ENCODE results near the gene STX8.
A peak's percentile ranks its signal among the peaks of the same experiment; 100 is the strongest.
"Not testable (repeated sequence)": the region's sequence is repeated elsewhere in the genome, so short reads cannot be mapped to it uniquely, and the experiment has no call there.

Gene STX8

DNA sequence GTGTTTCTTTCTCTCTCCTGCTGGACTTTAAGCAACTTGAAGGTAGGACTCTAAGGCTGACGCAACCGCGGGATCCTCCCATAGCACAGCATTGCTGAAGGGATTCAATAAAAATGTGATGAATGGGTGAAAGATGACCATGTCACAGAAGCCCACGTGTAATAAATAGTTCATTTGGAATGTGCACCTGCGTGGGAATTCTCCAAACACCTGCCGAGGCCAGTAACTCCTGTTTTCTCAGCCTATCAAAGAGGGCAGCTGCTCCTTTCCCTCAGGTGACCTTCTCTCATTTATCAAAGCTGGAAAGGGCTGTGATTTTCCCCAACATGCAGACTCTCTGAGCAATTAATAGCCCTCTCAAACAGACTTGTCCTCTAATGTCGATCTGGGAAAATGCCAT, 235.7 kb downstream of the STX8 start:
- DNase-seq (ENCODE audit: low spot score), result no peak

DNA sequence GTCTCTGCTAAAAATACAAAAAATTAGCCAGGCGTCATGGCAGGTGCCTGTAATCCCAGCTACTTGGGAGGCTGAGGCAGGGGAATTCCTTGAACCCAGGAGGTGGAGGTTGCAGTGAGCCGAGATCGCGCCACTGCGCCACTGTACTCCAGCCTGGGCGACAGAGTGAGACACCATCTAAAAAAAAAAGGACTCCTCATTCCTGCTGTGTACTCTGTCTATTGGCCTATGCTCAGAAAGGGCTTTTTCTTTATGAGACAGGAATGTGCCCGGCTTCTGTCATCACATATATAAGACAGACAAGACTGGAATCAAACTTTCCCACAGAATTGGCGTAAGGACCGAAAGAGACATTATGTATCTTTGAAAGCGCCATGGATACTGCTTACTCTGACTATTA, 236.1 kb downstream of the STX8 start:
- not testable (repeated sequence) for DNase-seq (ENCODE audit: low spot score)

DNA sequence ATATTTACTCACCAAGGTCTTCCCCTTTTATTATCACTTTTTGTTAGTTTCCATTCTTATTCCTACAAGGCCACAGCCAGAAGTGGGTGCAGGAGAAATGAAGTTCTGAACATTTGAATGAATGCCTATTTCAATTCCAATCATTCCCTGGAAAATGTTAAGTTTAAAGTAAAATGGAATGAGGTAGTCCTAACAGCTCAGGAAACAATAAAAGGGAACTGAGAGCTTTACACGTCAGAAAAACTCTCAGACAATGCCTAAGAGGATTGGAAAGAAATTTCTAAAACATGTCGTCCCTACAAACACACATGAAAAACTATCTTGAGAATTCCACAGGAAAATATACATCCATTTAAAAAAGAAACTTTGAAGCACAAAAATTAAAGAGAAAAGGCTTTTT, 238.8 kb downstream of the STX8 start:
- DNase-seq (ENCODE audit: low spot score), result no peak

DNA sequence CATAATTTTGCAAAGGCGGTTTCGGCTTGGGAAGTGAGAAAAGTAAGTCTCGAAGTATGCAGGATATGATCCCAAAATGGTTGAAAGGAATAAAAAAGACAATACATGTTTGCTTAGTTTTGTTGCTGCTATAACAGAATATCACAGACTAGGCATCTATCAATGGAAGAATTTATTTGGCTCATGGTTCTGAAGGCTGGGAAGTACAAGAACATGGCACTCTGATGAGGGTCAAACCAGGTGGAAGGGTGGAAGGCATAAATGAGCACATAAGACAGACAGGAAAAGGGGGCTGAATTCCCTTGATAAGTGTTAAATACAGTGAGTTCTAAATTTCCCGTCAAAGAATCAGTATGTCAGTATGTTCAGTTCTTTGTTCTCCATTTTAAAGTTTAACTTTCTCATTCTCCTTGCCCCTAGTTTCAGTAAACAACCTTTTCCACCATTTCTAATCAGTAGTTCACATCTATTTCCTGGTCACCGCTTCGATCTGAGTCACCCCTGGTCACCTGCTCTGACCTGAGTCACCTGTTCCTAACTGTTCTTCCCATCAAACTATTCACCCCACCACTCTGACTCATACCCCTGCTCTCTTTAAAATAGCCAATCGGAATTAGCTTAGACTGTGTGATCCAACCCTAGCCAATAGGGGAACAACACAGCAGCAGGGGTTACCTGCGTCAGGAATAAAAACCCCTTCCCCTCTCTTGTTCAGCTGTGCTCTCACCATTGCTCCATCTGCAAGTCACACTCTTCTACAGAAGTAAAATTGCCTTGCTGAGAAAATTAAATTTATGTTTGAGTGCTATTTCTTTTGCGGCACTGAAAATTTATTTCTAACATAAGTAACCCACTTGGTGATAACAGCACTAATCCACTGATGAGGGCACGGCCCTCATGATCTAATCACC, 240.8 kb downstream of the STX8 start:
- no peak for DNase-seq (ENCODE audit: low spot score)

DNA sequence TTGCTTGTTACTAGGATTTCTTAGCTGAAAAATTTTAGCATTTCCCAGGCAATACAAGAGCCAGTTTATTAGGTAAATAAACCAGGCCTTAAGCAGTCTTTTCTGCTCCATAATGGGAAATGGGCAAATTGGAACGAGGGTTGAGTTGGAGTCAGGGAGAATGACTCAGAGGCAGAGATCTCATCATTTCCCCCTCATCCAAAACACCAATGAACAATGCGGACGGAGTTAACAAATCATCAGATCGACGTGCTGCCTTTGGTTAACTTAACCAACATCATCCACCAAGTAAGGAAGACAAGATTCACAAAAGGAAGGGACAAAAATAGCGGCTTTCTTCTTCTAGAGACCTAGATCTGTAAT, 243.5 kb downstream of the STX8 start:
- DNase-seq (ENCODE audit: low spot score), result no peak

DNA sequence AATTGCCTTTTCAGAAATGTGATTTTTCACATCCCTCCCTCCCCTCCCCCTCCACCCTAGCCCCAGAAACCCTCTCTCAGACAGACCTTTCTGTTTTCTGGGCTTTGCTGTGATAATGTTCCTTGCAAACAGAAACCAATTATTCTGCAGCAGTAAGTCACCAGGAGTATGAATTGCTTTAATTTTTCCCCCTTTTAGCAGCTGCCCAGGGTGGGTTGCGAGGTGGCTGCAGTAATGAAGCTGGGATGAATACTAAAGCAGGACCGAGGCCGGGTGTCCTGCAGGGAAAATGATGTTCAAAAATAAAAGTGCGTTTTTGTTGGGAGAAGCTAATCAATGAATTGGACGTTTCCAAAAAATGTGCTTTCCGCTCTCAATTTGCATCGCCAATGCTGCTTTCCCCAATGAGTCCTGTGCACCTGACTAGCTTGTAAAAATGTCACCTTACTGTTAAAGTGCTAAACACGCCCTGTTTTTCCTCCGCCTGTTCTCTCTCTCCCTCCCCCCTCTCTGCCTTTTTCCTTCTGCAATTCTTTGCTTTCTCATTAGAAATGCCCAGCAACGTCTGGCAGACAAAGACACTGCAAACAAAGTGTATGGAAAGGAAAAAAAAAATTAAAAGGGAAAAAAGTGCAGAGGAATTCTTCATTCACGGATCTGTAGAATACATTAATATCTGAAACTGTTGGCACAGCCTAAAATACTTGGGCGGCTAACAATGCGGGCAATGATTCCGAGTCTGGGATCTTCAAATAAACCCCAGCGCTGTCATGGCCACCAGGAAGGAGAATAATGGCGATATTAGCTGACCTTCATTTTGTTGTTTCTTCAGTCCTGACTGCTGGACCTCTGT, 244.1 kb downstream of the STX8 start:
- peak; percentile 46 for DNase-seq (ENCODE audit: low spot score)

DNA sequence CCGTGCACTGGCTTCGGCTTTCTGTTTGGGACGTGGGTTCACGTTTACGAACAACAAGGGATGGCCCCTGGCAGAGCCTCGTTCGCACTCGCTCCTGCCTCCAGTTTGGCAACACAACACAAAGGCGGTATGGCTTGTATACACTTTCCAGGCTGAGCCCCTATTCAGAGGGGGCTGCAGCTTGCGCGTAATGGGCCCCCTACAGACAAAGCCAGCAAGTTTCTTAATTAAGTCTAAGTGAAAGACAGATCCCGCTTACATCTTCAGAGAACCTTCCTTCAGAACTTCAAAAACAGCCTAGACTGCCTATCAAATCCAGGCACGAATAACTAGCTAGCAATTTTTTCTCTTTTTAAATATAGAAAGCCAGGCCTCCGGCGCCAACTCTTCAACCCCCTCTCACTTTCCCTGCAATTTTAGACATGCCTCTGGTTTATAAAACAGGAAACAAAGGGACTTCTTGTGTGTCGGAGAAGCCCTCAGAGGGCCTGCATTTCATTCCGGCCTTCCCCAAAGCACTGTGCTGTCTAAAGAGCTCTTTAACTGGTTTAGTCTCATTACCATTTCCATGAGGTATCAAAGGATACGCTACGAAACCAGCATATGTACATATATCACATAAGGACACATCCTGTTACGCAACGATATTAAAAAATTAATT, 244.9 kb downstream of the STX8 start:
- DNase-seq (ENCODE audit: low spot score), result peak; percentile 29

DNA sequence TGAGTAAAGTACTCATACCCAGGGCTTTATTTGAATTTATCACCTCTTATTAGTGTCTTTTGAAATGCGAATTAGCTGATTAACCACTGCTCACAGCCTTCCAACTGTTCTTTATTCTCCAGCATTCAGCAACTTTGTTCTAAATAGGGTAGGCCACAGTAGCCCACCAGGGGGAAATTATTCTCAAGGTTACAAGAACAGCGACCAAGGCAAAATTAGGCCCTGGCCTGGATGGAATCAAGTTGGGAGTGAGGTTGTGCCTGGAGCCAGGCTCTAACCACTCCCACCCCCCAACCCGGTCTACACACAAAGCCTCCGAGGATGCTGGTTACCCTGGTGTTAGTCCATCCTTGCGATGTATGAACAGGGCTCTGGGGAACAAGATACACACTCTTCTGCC, 245.5 kb downstream of the STX8 start:
- DNase-seq (ENCODE audit: low spot score), result no peak

DNA sequence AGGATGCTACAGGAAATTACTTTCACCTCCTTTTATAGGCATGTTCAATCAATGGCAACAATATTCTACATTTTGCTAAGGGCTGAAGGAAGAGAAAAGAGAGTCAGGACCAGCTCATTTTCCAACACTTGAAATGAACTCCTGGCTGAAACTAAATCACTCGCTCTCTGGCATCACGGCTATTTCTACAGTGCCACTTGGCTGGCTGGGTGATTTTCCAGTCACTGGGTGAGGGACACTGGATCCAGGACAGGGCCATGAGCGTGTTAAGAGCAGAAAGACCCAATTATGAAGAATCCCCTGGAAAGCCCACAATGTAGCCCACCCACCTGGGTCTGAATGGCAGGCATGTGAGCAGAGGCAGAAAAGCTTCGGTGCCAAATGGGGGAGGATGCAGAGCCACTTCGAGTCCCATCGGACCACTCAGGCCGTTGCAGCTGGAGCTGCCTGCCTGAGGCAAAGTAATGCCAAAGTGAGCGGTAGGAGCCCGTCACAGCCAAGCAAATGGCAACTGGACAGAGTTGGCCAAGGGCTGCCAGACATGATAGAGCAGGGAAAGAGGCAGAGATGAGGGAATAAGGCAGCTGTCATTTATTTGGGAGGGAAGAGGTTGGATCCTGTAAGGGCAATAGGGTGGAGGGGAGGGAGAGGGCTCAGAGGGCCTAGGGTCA, 246.2 kb downstream of the STX8 start:
- DNase-seq (ENCODE audit: low spot score), result no peak

DNA sequence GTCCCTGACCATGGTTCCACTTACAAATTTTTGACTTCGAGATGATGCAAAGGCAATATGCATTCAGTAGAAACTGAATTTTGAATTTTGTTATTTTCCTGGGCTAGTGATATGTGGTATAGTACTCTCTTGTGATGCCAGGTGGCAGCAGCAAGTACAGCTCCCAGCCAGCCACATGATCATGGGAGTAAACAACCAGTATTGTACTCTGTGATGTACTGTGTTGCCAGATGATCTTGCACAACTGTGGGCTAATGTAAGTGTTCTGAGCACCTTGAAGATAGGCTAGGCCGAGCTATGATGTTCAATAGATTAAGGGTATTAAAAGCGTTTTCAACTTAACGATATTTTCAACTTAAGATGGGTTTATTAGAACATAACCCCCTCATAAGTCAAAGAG, 250.8 kb downstream of the STX8 start:
- peak; percentile 44 for DNase-seq (ENCODE audit: low spot score)

DNA sequence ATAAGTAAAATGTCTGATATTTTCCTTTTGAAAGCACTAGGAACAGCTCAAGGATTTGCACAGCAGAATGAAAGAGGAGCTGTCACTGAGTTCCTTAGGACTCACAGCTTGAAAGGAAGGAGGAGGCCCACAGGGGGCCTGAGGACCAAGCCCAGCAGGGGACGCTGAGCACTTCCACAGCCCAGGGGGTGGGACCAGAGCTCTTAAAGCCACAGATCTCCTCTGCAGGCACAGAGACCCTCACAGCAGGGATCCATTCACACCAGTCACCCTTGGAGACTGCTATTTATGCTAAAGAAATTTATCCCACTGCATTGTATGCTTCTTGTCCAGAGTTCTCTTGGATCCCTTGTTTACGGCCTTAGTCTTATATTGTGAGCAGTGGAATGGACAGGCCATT, 253.3 kb downstream of the STX8 start:
- DNase-seq (ENCODE audit: low spot score), result no peak

DNA sequence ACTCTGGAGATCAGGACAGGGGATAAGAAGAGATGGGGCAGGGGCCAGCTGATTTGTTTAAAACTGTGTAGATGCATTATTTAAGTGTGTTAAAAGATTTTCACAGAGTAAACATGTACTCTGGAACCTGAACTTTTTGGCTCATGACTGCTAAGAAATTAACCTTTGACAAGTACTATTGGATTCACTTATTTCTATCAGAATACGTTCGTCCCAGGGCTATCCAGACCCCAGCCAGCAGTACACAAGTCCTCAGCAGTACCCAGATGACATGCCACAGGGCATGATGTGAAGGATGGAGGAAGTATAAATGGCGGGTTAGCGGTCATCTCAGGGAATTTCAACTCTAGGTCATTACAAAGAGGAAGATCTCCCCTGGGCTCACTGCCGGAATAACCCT, 253.7 kb downstream of the STX8 start:
- DNase-seq (ENCODE audit: low spot score), result no peak

DNA sequence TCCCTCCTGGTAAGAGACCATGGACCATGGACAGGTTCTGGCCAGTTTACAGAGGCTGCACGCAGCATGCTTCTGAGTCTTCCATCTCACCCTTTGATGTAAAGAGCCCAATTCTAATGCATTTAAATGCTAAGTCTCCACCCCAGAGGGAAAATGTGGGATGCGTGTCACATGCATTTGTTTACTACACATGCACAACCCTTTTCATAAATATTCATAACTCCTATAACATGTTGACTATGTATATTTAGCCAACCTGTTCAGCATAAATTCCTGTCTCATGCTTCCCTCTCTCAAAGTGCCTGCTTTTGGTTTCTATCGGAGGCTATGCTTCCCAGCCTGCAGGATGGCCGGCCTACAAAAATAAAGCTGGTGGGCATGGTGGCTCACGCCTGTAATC, 260.3 kb downstream of the STX8 start:
- no peak for DNase-seq (ENCODE audit: low spot score)

DNA sequence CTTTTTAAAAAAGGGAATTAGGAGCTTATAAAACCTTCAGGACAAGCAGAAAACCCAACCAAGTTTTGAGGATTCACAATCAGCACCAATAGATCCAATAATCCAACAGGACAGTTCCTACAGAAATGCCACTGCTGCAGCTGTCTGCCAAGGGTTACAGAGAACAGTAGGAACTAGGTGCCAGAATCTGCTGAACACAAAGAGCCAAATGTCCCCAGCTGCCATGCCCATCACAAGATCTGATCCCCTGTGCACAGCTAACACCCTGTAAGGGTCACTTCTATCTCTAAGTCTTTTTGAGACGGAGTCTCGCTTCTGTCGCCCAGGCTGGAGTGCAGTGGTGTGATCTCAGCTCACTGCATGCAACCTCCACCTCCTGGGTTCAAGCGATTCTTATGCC, 262.3 kb downstream of the STX8 start:
- DNase-seq (ENCODE audit: low spot score), result peak; percentile 70

DNA sequence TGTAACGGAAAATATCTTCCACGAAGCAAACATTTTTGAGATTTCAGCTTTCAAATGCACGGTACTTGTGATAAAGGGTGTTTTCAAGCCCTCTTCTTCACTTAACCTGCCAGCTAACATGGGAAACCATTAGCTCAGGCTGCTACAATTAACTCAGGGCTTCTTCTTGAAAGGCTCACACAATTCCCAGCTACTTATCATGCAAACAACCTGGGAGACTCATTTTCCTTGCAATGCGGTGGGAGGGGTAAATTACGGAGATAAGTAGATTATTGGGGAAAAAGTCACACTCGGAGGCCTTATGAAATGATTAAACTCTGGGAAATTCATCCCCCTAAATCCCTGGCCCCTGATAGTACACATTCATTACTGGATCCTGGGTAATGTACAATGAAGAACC, 266.4 kb downstream of the STX8 start:
- DNase-seq (ENCODE audit: low spot score), result no peak

DNA sequence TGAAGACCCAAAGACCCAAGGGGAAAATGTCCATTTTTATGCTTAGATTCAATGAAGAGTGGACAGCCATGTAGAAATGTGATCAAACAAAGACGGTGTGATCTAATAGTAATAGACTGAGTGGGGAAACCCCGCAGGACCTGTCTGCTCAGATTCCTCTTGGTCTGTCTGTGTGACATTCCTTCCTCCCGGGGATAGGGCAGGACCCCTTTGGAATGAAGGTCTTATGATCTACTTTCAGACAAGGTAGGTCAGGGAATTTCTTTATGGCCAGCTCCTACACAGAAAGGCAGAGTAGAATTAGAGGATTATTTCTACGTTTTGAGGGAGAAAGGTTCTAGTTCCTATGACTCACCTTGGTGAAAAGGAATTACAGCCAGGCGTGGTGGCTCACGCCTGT, 267.6 kb downstream of the STX8 start:
- DNase-seq (ENCODE audit: low spot score), result no peak

DNA sequence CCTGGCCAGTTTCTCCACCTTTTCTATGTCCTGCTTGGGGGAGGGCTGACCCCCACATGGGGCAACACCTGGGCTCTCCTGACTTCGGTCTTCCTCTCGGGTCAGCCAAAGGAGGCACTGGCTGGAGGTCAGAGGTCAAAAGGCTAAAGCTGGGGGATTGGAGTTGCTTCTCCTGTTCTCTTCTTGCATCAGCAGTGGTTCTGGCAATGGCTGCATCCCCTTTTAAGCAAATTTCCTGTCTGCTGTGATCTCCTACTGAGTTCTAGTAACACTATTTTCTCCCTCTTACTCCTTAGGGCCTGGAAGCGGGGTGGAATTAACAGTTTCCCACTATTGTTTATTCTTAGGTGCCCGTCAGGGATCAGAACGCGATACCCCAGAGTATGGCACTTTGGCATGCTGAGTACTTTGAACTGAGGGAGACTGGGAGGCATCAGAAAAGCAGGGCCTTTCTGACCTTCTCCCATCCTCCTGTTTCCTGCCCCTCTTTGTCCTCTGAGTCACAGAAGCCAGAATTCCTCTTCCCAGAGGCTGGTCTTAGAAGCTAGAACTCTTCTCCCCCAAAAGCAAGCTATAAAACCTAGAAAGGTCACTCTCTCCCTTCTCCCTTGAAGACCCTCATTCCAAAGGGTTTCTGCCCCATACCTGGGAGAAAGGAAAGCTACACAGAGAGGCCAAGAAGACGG, 268.2 kb downstream of the STX8 start:
- DNase-seq (ENCODE audit: low spot score), result no peak

DNA sequence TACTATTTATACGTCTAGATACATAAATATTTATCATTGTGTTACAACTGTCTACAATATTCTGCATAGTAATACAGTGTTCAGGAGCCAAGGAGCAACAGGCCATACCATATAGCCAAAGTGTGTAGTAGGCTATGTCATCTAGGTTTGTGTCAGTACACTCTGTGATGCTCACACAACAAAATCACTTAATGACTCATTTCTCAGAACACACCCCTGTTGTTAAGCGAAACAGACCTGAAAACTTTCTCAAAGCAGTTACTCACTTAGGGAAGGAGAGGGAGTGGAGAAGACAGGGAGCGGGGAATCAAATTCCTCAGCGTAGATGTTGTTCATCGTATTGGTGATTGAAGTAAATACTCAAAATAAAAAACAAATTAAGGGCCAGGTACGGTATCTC, 269.5 kb downstream of the STX8 start:
- DNase-seq (ENCODE audit: low spot score), result no peak

DNA sequence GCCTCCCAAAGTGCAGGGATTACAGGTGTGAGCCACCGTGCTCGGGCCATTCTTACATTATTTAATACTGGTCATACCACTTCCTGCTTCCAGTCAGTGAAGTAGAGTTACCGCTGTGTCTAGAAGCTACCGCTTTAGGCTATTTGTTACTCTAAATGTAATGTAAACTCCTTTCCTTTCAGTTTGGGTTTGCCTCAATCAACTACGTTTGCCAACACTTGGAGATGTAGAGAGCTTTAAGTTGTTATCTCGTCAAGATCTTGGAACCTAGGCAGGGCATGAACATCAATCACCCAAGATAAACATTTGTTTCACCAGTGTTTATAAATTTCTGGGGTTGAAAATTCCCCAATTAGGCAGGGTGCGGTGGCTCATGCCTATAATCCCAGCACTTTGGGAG, 275.9 kb downstream of the STX8 start:
- no peak for DNase-seq (ENCODE audit: low spot score)

DNA sequence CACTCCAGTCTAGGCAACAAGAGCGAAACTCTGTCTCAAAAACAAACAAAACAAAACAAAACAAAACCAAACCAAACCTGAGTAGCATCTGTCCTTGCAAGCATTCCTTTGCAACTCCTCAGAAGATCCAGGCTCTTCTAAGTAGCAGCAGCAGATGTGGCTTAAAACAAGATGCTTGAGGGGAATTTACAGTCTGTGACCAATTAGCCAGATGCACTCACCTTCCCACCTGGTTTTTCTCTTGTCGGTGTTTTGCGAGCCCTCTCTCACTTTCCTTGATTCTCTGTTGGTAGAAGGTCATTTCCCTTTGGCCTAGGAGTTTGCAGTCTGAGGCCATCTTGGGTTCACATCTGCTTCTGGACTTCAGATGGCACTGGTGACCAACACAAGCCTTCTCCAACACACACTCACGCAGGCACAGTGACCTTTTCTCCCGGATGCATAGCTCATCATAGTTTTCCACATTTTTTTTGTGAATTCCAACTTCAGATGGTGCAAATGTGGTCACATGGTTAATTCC, 276.8 kb downstream of the STX8 start:
- DNase-seq (ENCODE audit: low spot score), result no peak

DNA sequence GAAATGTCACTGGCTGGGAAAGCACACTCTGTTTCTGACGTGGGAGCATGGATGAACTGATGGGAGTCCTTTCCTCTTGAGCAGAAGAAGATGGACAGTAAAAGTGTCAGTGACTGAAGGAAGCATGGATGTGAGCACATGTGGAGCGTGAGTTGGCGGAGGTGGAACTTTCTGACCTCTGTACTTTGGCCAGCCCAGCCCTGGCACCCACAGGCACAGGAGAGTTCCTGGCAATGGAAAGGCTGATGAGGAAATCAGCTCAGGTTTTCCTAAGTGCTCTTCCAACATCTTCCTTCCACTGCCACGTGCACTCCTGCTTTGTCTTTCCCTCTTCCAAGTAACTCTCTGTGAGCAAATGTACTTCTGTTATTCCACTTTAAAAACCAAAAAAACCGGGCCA, 277.5 kb downstream of the STX8 start:
- DNase-seq (ENCODE audit: low spot score), result no peak
